Colonic mucosa (tissue), 4 donors: ENCODE measurements around the gene NR3C1. TPM values are rescaled to one million over a fixed set of nuclear protein-coding genes. Genes with fewer than 3 reads are reported as not detected.

ENCODE experiments used
- DNase-seq: peaks from one replicate; pipeline ENCODE4 v3.0.0-alpha.2; 2020
- H3K27ac ChIP-seq: fragments of 200-600 bp; one replicate; pipeline ENCODE4 v1.8.0; 2021
- H3K27me3 ChIP-seq: fragments of 200-600 bp; one replicate; pipeline ENCODE4 v1.8.0; 2021
- H3K36me3 ChIP-seq: fragments of 200-600 bp; one replicate; pipeline ENCODE4 v1.8.0; 2021
- H3K4me1 ChIP-seq: fragments of 200-600 bp; one replicate; pipeline ENCODE4 v1.8.0; 2021; ENCODE audit warnings: mild to moderate bottlenecking
- H3K4me3 ChIP-seq: fragments of 200-600 bp; one replicate; pipeline ENCODE4 v1.8.0; 2021
- H3K9ac ChIP-seq, 2 donors: one replicate each; pipeline ENCODE4 v1.7.0; 2013; ENCODE audit warnings: control low read depth in 2 of 2, low read depth in 2 of 2, low read length in 2 of 2
- H3K9me3 ChIP-seq: fragments of 200-600 bp; one replicate; pipeline ENCODE4 v1.8.0; 2021
- intact Hi-C: fragments of 100-400 bp; cut with DNase I; formaldehyde crosslinking; loops from one replicate; pipeline ENCODE4 v1.14.1; 2022
- total RNA-seq, 2 donors: library from RNA; stranded (reverse); fragmentation: NEBNext Ultra II Directional in 1 of 2; extraction: Animal tissue kit (Norgen Biotek cat#: 25700) in 1 of 2; gene quantifications; one replicate each; pipeline ENCODE4 v1.2.1, GENCODE V29; 2021
- TF ChIP-seq, protein P1 (sequence below): fragments of 200-600 bp; IDR thresholded peaks from one replicate; pipeline ENCODE4 v1.8.0; 2022; ENCODE audit warnings: antibody characterized with exemption, mild to moderate bottlenecking
- donor health status: healthy.
- donor health status: DM: no; HTN: no; CAD: no.
- donor health status: DM: no; HTN: no; CAD: no.

Gene NR3C1
- total RNA-seq, 2 donors from 2014 or later: 13.0 to 23.5 TPM

DNA sequence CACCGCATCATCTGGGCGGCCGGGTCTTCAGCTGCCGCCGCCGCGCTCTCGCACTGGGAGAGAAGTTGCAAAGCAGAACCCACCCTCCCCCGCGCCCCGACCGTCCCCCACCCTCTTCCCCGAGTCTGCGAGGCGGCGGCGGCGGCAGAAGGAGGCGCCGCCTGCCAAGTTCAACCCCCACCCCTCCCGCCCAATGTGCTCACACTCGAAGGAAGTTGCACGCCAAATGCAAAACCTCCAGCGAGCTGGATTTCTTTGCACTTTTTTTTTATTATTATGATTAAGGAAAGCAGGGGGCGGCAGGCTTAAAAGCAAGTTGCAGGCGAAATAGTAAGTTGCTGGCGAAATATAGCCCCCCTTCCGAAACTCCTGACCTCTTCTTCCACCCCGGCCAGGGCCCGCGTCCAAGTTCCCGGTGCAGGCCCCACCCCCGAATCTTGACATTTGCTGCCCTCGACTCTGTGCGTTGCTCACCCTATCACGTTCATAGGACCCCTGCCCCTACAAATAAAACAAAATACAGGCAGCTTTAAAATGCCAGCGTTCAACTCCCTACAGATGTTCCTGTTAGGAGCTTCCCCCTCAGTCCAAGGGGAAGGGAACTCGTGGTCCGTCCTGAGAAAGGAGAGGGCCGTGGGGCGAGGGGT is 1.1 kb upstream of the NR3C1 start:
- Histone ChIP-seq H3K4me1 (no peaks in the 10 kb centered on the region), H3K36me3 (no peaks in the 10 kb centered on the region), H3K27me3 (no peaks in the 10 kb centered on the region), H3K4me3 (peak overlapping the region; percentile 58), H3K27ac (peak overlapping the region; percentile 98), H3K9ac (peak overlapping the region; percentile 84 to 91), H3K9me3 (no peaks in the 10 kb centered on the region)
- peak; percentile 86 for DNase-seq
- TF ChIP-seq, protein P1, sequence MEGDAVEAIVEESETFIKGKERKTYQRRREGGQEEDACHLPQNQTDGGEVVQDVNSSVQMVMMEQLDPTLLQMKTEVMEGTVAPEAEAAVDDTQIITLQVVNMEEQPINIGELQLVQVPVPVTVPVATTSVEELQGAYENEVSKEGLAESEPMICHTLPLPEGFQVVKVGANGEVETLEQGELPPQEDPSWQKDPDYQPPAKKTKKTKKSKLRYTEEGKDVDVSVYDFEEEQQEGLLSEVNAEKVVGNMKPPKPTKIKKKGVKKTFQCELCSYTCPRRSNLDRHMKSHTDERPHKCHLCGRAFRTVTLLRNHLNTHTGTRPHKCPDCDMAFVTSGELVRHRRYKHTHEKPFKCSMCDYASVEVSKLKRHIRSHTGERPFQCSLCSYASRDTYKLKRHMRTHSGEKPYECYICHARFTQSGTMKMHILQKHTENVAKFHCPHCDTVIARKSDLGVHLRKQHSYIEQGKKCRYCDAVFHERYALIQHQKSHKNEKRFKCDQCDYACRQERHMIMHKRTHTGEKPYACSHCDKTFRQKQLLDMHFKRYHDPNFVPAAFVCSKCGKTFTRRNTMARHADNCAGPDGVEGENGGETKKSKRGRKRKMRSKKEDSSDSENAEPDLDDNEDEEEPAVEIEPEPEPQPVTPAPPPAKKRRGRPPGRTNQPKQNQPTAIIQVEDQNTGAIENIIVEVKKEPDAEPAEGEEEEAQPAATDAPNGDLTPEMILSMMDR: no peak
- intact Hi-C loops: loop anchor here (10.0 kb wide), 2 partner anchors 390 to 420 kb away; no protein-coding TSS in a partner anchor

GRCh38 chr5:143403334-143403592 is 223 bp downstream of the NR3C1 start:
- Histone ChIP-seq H3K27me3 (no peaks in the 10 kb centered on the region), H3K4me3 (peak overlapping the region; percentile 58), H3K9me3 (no peaks in the 10 kb centered on the region), H3K4me1 (no peaks in the 10 kb centered on the region), H3K36me3 (no peaks in the 10 kb centered on the region), H3K27ac (peak overlapping the region; percentile 98), H3K9ac (peak overlapping the region; percentile 57 to 80)
- TF ChIP-seq, protein P1: no peak
- intact Hi-C loops: loop anchor here (10.0 kb wide), 2 partner anchors 388 to 422 kb away; no protein-coding TSS in a partner anchor
- no peak for DNase-seq

- peak overlapping the region; percentile 58 for H3K4me3 ChIP-seq
- peak overlapping the region; percentile 98 for H3K27ac ChIP-seq
- DNase-seq: peak; percentile 59
- TF ChIP-seq, protein P1: no peak
- no peaks in the 10 kb centered on the region for H3K4me1 ChIP-seq
- no peaks in the 10 kb centered on the region for H3K27me3 ChIP-seq
- intact Hi-C loops: loop anchor here (10.0 kb wide), 2 partner anchors 388 to 422 kb away; no protein-coding TSS in a partner anchor
- peak overlapping the region; percentile 57 to 80 for H3K9ac ChIP-seq
- no peaks in the 10 kb centered on the region for H3K36me3 ChIP-seq
- H3K9me3 ChIP-seq: no peaks in the 10 kb centered on the region
Measured at GRCh38 chr5:143402553-143403333, 743 bp downstream of the NR3C1 start.

- no peak for DNase-seq
- no peaks in the 10 kb centered on the region for H3K4me1 ChIP-seq
- peak overlapping the region; percentile 98 for H3K27ac ChIP-seq
Measured at GRCh38 chr5:143402017-143402552, 1.4 kb downstream of the NR3C1 start.

More at GRCh38 chr5:143402017-143402552, 1.4 kb downstream of the NR3C1 start:
- intact Hi-C loops: loop anchor here (10.0 kb wide), 2 partner anchors 387 to 423 kb away; no protein-coding TSS in a partner anchor
- Histone ChIP-seq H3K9ac (peak overlapping the region; percentile 57 to 80), H3K27me3 (no peaks in the 10 kb centered on the region), H3K36me3 (no peaks in the 10 kb centered on the region), H3K9me3 (no peaks in the 10 kb centered on the region), H3K4me3 (peak overlapping the region; percentile 58)
- TF ChIP-seq, protein P1: no peak
